Activated T-cell treated with anti-CD3 and anti-CD28 coated beads for 4 hours (primary cell): ENCODE results near the gene PPIP5K2.

Source experiments
- DNase-seq: peaks from one replicate; pipeline ENCODE4 v3.0.0-alpha.2; 2020

Gene PPIP5K2

DNA sequence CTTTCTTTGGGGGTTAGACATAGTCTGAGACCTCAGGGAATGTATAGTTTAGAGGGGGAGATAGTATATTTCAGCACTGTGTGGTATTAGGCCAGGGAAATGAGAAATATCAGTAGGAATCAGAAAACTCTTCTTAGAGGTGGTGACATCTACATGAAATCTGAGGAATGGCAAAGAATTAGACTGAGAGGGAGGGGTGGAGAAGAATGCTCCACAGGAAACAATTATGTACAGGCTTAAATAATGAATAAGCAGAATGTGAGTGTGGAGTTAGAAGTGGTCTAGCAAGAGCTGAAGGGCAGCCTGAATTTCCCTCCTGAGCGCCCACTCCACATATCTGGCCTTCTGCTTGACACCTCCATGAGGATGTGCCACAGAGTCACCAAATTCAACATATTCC, 134.8 kb downstream of the PPIP5K2 start:
- DNase-seq: no peak

- DNase-seq: no peak
Observed at GRCh38 chr5:103255691-103256090, 135.6 kb downstream of the PPIP5K2 start.

DNA sequence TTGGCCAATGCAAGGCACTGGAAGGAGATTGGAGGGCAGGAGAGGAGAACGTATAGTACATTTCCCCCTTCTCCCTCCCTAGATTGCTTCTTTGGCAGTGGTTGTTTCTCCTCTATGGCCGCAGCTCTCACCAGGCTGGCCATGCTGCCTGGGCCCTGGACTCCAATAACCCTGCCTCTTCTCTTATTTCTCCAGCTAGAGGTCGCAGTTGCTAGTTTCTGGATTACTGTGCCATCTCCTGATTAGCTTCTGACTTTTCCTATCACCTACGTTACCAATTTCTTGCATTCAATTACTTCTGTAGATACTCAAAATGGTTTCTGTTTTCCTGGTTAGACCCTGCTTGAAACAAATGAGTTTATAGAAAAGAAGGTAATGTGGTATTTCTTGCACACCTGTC, 136.1 kb downstream of the PPIP5K2 start:
- DNase-seq: no peak

DNA sequence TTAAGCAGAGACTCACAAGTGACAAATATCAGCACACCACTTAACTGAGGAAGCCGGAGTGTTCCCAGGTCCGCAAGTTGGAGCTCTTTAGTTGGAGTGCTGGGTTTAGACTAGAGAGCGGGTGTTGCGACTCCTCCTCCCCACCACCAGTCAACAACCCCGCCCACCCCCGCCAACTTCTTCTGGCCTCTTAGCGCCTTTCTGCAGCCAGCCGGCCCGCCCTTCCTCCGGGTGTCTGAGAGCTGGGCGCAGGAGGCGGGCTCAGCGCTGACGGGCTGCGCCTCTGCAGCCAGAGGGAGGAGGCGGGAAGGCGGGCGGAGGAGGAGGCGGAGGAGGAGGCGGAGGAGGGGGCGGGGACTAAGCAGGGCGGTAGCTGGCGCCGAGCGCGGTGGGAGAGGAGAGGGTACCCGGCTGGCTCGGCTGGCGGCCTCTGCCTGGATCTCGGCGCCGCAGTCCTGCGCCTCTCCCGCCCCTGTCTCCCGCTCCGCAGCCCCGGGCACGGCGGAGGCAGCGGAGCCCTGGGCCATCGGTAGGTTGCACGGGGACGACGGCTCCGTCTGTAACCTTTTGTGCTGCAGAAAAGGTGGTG, 138.4 kb downstream of the PPIP5K2 start, which contains the start of gene MACIR:
Gene MACIR, plus strand, starts transcription at position 396 of the 589 bp plus-strand sequence. CDS start 17,157 bp downstream, outside the sequence.
- peak; percentile 86 for DNase-seq

- DNase-seq: peak; percentile 46
Observed at GRCh38 chr5:103258957-103259704, 139.0 kb downstream of the PPIP5K2 start.

DNA sequence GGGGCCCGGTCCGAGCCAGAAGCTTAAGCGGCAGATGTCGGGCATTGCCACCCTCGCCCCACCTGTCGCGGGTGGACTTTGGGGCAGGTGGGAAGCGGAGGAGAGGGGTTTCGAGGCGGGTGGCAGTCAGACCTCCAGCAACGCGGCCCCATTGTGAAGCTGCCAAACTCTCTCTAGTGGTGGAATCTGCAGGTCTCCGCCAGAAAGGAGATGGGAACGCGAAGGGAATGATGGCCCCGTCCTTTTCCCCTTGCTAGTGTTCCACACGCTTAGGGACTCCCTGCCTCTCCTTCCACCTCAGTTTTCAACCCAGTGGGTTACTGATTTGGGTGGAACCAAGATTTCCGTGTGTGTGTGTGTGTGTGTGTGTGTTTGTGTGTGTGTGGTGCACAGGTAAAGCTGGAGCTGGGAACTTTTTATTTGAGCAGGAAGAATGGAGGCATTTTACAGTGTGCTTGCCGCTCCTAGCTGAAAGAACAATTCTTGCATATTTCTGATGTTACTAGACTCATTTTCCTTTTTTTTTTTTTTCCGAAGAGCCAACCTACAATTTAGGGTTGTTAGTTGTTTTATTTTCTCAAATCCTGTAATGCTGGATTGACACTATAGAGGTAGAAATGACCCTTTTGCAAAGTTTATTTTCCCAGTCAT, 139.7 kb downstream of the PPIP5K2 start:
- DNase-seq: peak; percentile 7

- DNase-seq: no peak
Observed at GRCh38 chr5:103260951-103261350, 140.8 kb downstream of the PPIP5K2 start.
